ENCODE results near the gene ATG3. TPM values are rescaled to one million over a fixed set of nuclear protein-coding genes. Genes with fewer than 3 reads are reported as not detected.
"Not testable (repeated sequence)": the region's sequence is repeated elsewhere in the genome, so short reads cannot be mapped to it uniquely, and the experiment has no call there.

ATG3 gene
- total RNA-seq, 1 experiment from 2014 or later: 59.3 TPM

GRCh38 chr3:112530573-112530972 lies 31.2 kb downstream of the ATG3 start:
- no peaks in the 10 kb centered on the region for H3K4me1 ChIP-seq (ENCODE audit: insufficient read depth, low read length)
- H3K79me1 ChIP-seq (ENCODE audit: insufficient read depth, low read depth, low read length, poor library complexity, severe bottlenecking): no peaks in the 10 kb centered on the region
- H4K8ac ChIP-seq (replicated peaks; ENCODE audit: insufficient read length, low read depth, low read length): no peak overlapping the region
- DNase-seq: no peak
- no peaks in the 10 kb centered on the region for H3K4me1 Mint-ChIP-seq
- no peak overlapping the region for H3K9ac ChIP-seq (ENCODE audit: extremely low read depth, insufficient read length, low read length)
- H3K56ac ChIP-seq (ENCODE audit: insufficient read length, low read depth, low read length): no peak overlapping the region
- H3K14ac ChIP-seq (ENCODE audit: insufficient read depth, low read length): no peak overlapping the region
- TF ChIP-seq CTCF (conservative IDR thresholded peaks at IDR 0.05): no peak
- no peak overlapping the region for H3K4ac ChIP-seq (ENCODE audit: low read depth, low read length)
- no peak overlapping the region for H3K4me3 Mint-ChIP-seq
- no peak overlapping the region for H2BK15ac ChIP-seq (ENCODE audit: low read depth, low read length)
- H3K27ac ChIP-seq (ENCODE audit: insufficient read length, low read depth, low read length): no peak overlapping the region
- no peaks in the 10 kb centered on the region for H3K27me3 ChIP-seq (ENCODE audit: insufficient read depth, low read length)
- H3K36me3 Mint-ChIP-seq (ENCODE audit: insufficient read depth in 1 of 3, low read depth in 3 of 3): peaks cover 4 to 33% (median 7%) of the 10 kb centered on the region in 3 experiments
- H3T11ph ChIP-seq (ENCODE audit: low read length): no peak overlapping the region
- no CpG with 5 or more reads among the region's 3 CpGs for WGBS (ENCODE audit: extremely low coverage, insufficient read length, low lambda C conversion rate)
- H2AFZ ChIP-seq (ENCODE audit: low read length): no peak overlapping the region
- no peak overlapping the region for H2BK120ac ChIP-seq (ENCODE audit: low read depth, low read length, poor library complexity, severe bottlenecking)
- no peaks in the 10 kb centered on the region for H3K23me2 ChIP-seq (ENCODE audit: insufficient read length, low read depth, low read length, poor library complexity, severe bottlenecking)
- H2BK5ac ChIP-seq (ENCODE audit: insufficient read length, low read length): no peak overlapping the region
- no peaks in the 10 kb centered on the region for H3K79me2 ChIP-seq (ENCODE audit: insufficient read depth, low read length)
- H2BK20ac ChIP-seq (ENCODE audit: low read depth, low read length, poor library complexity, severe bottlenecking): no peak overlapping the region
- no peaks in the 10 kb centered on the region for H4K20me1 ChIP-seq (ENCODE audit: control insufficient read depth, insufficient read depth, insufficient read length)
- no peak overlapping the region for H3K27ac Mint-ChIP-seq
- no peak overlapping the region for H3K23ac ChIP-seq (ENCODE audit: insufficient read length, low read depth, low read length)
- H3K9me3 Mint-ChIP-seq: no peaks in the 10 kb centered on the region
- H3K9me3 ChIP-seq (ENCODE audit: control insufficient read depth, low read depth, low read length): no peaks in the 10 kb centered on the region
- no peak overlapping the region for H2AK5ac ChIP-seq (ENCODE audit: insufficient read length, low read length)
- no peak overlapping the region for H4K5ac ChIP-seq (ENCODE audit: insufficient read length, low read depth, low read length)
- no peaks in the 10 kb centered on the region for H3K27me3 Mint-ChIP-seq (ENCODE audit: low read depth)
- H2BK12ac ChIP-seq (ENCODE audit: insufficient read length, low read depth, low read length): no peak overlapping the region
- H4K91ac ChIP-seq (ENCODE audit: insufficient read length, low read depth, low read length): no peak overlapping the region
- no peak overlapping the region for H3K4me2 ChIP-seq (ENCODE audit: insufficient read depth, insufficient read length, low read length)
- H3K18ac ChIP-seq (ENCODE audit: insufficient read length, low read depth, low read length): no peak overlapping the region

GRCh38 chr3:112524127-112524526 lies 37.6 kb downstream of the ATG3 start:
- not testable (repeated sequence) for H2BK5ac ChIP-seq (ENCODE audit: insufficient read length, low read length); H3K18ac ChIP-seq (ENCODE audit: insufficient read length, low read depth, low read length); H4K91ac ChIP-seq (ENCODE audit: insufficient read length, low read depth, low read length); H3K36me3 Mint-ChIP-seq (ENCODE audit: insufficient read depth in 1 of 3, low read depth in 3 of 3); H3K27ac Mint-ChIP-seq; H3K23me2 ChIP-seq (ENCODE audit: insufficient read length, low read depth, low read length, poor library complexity, severe bottlenecking); H3K79me1 ChIP-seq (ENCODE audit: insufficient read depth, low read depth, low read length, poor library complexity, severe bottlenecking); H4K20me1 ChIP-seq (ENCODE audit: control insufficient read depth, insufficient read depth, insufficient read length); H3K14ac ChIP-seq (ENCODE audit: insufficient read depth, low read length); H2BK120ac ChIP-seq (ENCODE audit: low read depth, low read length, poor library complexity, severe bottlenecking); H3K27me3 Mint-ChIP-seq (ENCODE audit: low read depth); H2BK12ac ChIP-seq (ENCODE audit: insufficient read length, low read depth, low read length); H3K9ac ChIP-seq (ENCODE audit: extremely low read depth, insufficient read length, low read length); H3K4me1 Mint-ChIP-seq; H3K4ac ChIP-seq (ENCODE audit: low read depth, low read length); H3K56ac ChIP-seq (ENCODE audit: insufficient read length, low read depth, low read length); H3K27ac ChIP-seq (ENCODE audit: insufficient read length, low read depth, low read length); H3K4me3 Mint-ChIP-seq; H3K79me2 ChIP-seq (ENCODE audit: insufficient read depth, low read length); H3K9me3 Mint-ChIP-seq; H2BK20ac ChIP-seq (ENCODE audit: low read depth, low read length, poor library complexity, severe bottlenecking); H3K23ac ChIP-seq (ENCODE audit: insufficient read length, low read depth, low read length); H2AFZ ChIP-seq (ENCODE audit: low read length); H3T11ph ChIP-seq (ENCODE audit: low read length); H3K27me3 ChIP-seq (ENCODE audit: insufficient read depth, low read length); H2BK15ac ChIP-seq (ENCODE audit: low read depth, low read length); H3K9me3 ChIP-seq (ENCODE audit: control insufficient read depth, low read depth, low read length); H3K4me2 ChIP-seq (ENCODE audit: insufficient read depth, insufficient read length, low read length); H4K8ac ChIP-seq (replicated peaks; ENCODE audit: insufficient read length, low read depth, low read length); H4K5ac ChIP-seq (ENCODE audit: insufficient read length, low read depth, low read length); H3K4me1 ChIP-seq (ENCODE audit: insufficient read depth, low read length); H2AK5ac ChIP-seq (ENCODE audit: insufficient read length, low read length); DNase-seq
- WGBS (ENCODE audit: extremely low coverage, insufficient read length, low lambda C conversion rate): no CpG with 5 or more reads among the region's 6 CpGs

All from H9 (cell line).